GM21528 (cell line): ENCODE data around the gene G6PC3.
A peak's percentile ranks its signal among the peaks of the same experiment; 100 is the strongest.

Source experiments
- ATAC-seq: cut with Tn5 transposase; IDR thresholded peaks from one replicate; pipeline ENCODE4 v1.9.1; 2021; ENCODE audit warnings: mild to moderate bottlenecking, moderate library complexity; ENCODE audit not compliant: unreplicated experiment, low FRiP score

The G6PC3 gene

GRCh38 chr17:44059101-44059892 is 11.2 kb upstream of the G6PC3 start:
- no peak for ATAC-seq

- ATAC-seq: no peak
These were observed 9.1 kb upstream of the G6PC3 start for GRCh38 chr17:44061446-44061845.

GRCh38 chr17:44062871-44063270 is 7.7 kb upstream of the G6PC3 start:
- no peak for ATAC-seq

DNA sequence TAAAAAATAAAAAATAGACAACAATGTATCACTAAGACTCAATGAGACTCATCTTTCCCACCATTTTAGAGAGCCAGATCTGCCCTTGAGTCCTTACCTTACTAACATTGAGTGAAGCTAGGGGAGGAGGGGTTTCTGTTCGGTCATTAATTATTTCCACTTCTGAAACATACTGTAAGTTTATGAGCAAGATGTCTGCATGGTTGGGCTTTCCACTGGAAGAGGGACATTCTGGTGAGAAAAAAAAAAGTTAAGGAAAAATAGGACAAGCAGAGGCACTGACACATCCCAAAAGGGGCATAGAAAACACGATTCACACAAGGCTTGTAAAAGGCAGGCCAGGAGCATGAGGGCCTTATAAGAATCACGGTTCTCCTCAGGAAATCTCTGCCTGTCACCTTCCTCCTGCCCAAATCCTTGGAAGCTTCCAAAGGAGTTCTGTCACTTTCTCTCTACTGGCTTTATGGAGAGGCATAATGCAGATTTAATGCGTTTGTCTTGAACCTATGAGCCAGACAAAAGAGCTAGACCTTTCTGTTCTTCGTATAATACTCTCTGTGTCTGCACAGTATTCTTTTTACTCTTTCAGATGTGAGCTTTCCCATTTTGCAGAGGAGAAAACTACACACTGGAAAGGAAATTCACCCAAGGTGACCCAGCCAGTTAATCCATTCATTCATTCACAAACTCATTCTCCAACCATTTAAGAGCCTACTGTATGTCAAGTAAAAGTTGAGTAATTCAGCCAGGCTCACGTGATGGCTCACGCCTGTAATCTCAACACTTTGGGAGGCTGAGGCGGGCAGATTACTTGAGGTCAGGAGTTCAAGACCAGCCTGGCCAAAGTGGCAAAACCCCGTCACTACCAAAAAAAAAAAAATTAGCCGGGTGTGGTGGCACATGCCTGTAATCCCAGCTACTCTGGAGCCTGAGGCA is 6.6 kb upstream of the G6PC3 start:
- ATAC-seq: no peak

GRCh38 chr17:44065668-44066203 is 4.8 kb upstream of the G6PC3 start:
- ATAC-seq: no peak

GRCh38 chr17:44066204-44066930 is 4.2 kb upstream of the G6PC3 start, which contains the start of gene LSM12:
Gene LSM12, minus strand, starts transcription at chr17:44066671. Its CDS starts 84 bp downstream, at chr17:44066587.
- ATAC-seq: peak; percentile 53

DNA sequence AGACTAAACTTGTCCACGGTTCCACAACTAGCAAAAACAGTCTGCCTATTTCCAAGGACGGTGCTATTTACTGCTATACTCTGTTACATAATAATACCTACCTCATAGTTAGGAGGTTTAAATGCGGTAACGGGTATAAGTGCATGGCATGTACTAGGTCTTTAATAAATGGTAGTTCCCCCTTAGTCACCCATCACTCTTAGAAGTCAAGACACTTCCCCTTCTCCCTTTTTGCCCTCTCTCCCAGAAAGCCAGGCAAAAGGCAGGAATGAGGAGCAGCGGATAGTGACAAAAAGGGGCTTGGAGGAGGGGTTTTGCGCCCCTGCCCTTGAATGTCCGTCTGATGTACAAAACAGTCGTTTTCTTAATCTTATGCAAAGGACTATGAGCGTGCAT is 3.0 kb upstream of the G6PC3 start:
- ATAC-seq: no peak

GRCh38 chr17:44069974-44070454 is 521 bp upstream of the G6PC3 start:
- no peak for ATAC-seq

DNA sequence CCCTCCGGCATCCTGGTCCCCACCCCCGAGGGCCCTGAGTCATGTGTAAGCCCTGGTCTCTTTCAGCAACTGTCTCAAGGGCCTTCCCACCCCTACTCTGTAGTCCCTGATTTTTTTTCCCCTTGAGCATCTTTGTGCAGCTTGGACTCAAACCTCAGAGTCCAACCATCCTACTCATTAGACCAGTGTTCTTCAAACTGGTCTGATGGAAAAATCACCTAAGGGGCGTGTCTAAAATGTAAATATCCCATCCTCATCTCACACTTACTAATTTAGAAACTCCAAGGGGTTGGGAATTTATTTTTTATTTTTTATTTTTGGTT is 624 bp downstream of the G6PC3 start:
- no peak for ATAC-seq

DNA sequence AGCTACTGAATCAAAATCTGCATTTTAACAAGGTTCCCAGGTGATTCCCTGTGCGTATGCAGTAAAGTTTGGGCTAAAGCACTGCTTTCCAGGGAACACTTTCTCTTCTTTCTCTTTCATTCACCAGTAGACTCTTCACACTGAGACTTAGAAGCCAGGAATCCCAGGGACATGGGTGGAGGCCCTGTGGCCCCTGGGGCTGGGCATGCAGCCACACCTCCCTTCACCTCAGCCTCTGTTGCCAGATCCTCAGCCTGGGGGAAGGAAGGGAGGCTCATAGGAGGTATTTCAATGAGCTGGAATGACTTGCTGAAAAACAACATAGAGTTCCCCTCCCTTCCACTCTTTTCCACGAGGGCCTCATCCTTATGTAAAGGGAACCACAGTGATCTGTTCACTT is 1.2 kb downstream of the G6PC3 start:
- no peak for ATAC-seq

DNA sequence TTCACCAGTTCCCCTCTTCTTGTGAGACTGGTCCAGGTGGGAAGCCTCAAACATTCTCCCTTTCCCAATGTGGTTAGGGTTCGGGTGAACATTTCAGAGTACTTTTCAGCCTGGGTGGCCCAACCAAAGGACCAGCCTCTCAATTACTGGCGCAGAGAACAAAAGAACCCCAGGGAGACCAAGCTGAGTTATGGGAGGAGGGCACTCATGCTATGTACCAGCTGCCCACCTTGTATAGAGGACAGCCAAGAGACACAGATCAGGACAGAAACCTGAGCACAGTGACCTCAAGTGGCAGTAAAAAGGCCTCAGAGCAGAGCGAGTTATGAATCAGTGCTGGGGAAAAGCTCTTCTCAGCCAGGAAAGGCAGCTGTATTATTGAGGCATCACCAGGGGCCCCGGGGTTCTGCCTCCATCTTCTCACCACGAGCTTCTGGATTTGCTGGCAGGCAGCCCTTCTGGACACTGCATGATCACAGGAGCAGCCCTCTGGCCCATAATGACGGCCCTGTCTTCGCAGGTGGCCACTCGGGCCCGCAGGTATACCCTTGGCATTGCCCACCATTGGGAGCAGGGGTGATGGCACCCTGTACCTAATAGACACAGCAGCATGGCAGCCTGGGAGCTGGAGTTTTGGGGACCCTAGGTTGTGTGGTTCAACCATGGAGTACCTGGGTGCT is 3.8 kb downstream of the G6PC3 start:
- no peak for ATAC-seq

GRCh38 chr17:44074911-44075285 is 4.4 kb downstream of the G6PC3 start:
- no peak for ATAC-seq

DNA sequence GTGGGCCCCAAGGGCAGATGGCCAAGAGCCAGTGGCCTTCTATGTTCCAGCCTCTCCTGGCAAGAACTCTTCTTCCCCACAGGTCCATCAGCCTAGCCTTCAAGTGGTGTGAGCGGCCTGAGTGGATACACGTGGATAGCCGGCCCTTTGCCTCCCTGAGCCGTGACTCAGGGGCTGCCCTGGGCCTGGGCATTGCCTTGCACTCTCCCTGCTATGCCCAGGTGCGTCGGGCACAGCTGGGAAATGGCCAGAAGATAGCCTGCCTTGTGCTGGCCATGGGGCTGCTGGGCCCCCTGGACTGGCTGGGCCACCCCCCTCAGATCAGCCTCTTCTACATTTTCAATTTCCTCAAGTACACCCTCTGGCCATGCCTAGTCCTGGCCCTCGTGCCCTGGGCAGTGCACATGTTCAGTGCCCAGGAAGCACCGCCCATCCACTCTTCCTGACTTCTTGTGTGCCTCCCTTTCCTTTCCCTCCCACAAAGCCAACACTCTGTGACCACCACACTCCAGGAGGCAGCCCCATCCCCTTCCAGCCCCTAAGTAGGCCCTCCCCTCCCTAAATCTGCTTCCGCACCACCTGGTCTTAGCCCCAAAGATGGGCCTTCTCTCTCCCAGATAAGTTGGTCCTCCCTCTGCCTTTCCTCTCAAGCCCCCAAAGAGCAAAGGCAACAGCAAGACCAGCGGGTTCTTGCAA is 5.2 kb downstream of the G6PC3 start:
- ATAC-seq: no peak

GRCh38 chr17:44076716-44077594 is 6.4 kb downstream of the G6PC3 start:
- no peak for ATAC-seq

DNA sequence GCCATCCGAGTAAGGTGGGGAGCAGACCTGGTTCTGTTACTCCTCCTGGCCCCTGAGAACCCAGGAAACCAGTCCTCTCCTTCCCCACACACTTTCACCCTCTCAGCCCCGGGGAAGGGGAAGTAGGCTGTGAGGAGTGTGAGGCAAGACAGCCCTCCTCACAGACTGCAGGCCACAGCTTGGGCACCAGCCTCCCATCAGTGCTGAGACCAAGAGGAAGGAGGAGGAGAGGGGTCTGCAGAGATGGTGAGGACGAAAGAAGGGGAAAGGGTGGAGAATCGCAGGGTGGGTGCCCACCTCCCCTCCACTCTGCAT is 7.0 kb downstream of the G6PC3 start:
- no peak for ATAC-seq

DNA sequence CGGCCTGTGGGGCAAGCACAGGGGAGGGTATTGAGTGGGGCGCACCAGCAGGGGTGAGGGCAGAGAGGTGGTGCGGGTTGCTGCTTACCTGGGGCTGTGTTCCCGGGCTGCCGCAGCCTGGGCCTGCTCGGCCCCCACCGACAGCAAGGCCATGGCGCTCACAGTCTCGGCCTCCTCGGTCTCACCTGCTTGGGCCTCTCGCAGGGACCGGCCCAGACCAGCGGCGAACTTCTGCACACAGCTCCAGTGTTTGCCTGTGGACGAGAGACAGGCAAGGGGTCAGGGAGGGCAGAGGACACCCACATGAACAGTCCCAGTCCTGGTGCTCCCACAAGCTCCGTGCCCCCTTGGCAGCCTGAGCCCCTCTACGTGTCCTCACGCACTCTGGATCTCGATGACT is 7.9 kb downstream of the G6PC3 start:
- ATAC-seq: no peak

DNA sequence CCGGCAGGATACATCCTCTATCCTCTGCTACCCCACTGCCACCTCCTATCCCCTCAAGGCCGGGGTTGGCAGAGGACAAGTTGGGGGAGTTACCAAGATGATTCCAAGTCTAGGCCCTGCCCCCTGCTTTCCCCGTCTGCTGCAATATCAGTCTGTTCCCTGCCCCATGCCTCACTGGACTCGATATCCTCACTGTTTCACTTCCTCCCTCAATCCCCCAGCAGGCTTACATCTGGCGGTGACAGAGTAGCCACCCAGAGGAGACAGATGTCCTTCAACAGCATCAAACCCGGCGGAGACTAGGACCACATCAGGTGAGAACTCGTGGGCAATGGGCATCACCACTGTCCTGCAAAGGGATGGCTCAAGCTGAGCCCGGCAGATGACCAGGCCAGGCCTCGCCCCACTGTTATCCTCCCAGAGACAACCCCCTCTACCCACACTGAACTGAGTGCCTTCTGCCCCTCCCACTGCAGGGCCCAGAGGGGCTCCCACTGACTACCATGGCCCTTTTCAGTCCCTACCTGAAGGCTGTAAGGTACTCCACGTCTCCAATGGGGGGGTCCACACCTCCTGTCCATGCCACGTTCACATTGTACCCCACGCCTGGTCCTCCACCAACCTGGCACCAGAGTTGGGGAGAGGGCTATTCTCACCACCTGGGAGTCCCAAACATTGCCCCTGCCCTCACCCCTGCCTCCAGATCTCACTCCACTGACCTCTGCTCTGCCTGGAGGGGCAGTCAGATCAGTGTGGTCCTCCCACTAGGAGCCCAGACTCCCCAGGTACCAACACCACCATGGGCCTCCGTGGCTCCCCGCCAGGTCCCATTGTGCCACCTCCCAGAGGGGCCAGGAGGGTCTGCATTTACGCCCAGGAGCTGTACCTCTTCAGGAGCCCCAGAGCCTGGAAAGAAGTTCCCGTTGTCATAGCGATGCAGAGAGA is 9.6 kb downstream of the G6PC3 start:
- ATAC-seq: no peak

- no peak for ATAC-seq
These were observed 11.1 kb downstream of the G6PC3 start for GRCh38 chr17:44081681-44082080.
